Epithelial cell of esophagus (primary cell): ENCODE results near the gene SH3RF2.

Source experiments
- DNase-seq: peaks from one replicate; pipeline ENCODE4 v3.0.0; 2010; ENCODE audit warnings: low read depth
- H3K4me3 ChIP-seq: 2 replicates; pipeline ENCODE4 v1.5.1; 2011; ENCODE audit warnings: mild to moderate bottlenecking, low read length, control low read depth
- CTCF ChIP-seq: IDR thresholded peaks from 2 replicates; pipeline ENCODE4 v1.5.1; 2011; ENCODE audit warnings: low read depth, mild to moderate bottlenecking, low read length, control low read depth, inconsistent platforms; ENCODE audit not compliant: insufficient read depth; ENCODE audit errors: missing control alignments

Gene SH3RF2

GRCh38 chr5:146048994-146049703 lies 112.8 kb downstream of the SH3RF2 start:
- peak; percentile 80 for TF ChIP-seq CTCF
- peak; percentile 79 for DNase-seq
- no peak overlapping the region for H3K4me3 ChIP-seq

- no peak overlapping the region for H3K4me3 ChIP-seq
- no peak for DNase-seq
- TF ChIP-seq CTCF: no peak
Observed at GRCh38 chr5:146049704-146050026, 113.3 kb downstream of the SH3RF2 start.

- no peak overlapping the region for H3K4me3 ChIP-seq
- TF ChIP-seq CTCF: no peak
- no peak for DNase-seq
Observed at GRCh38 chr5:146050086-146050485, 113.7 kb downstream of the SH3RF2 start.

GRCh38 chr5:146051678-146052077 lies 115.3 kb downstream of the SH3RF2 start:
- no peak for DNase-seq
- H3K4me3 ChIP-seq: no peak overlapping the region

GRCh38 chr5:146052780-146053179 lies 116.4 kb downstream of the SH3RF2 start:
- peak; percentile 47 for TF ChIP-seq CTCF
- no peak overlapping the region for H3K4me3 ChIP-seq
- DNase-seq: no peak

More at GRCh38 chr5:146051678-146052077, 115.3 kb downstream of the SH3RF2 start:
- TF ChIP-seq CTCF: no peak

- H3K4me3 ChIP-seq: no peak overlapping the region
- no peak for DNase-seq
- TF ChIP-seq CTCF: no peak
Observed at GRCh38 chr5:146055432-146055831, 119.1 kb downstream of the SH3RF2 start.
